ENCODE results near the gene HORMAD2.

DNA sequence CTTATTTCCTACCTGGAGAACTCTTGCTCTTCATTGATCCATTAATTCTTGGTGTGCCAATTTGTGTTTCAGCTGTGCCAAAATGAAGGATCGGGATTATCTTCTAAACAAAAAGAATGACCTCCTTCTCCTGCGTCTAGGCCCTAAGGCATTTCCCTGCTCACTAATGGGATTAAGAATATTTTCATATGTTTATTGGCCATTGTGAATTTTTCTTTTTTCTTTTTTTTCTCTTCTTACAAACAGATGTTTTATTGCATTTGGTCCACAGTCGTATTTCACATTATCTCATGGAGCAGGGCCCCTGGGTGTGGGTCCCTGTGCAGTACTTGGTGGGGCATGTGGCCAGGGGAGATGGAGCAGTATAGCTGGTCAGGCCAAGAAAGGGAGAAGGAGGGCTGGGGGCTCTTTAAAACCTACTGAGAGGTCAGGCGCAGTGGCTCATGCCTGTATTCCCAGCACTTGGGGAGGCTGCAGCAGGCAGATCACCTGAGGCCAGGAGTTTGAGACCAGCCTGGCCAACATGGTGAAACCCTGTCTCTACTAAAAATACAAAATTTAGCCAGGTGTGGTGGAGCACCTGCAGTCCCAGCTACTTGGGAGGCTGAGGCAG, 35.3 kb upstream of the HORMAD2 start:
- TF ChIP-seq ARNT (IDR thresholded peaks at IDR 0.05) (no peak), TARDBP (IDR thresholded peaks at IDR 0.05) (no peak), BHLHE40 (IDR thresholded peaks at IDR 0.05; ENCODE audit: borderline replicate concordance) (no peak), HDGF (IDR thresholded peaks at IDR 0.05; ENCODE audit: borderline replicate concordance) (no peak), SP1 (IDR thresholded peaks at IDR 0.05) (no peak), L3MBTL2 (conservative IDR thresholded peaks at IDR 0.05) (no peak), ZNF384 (IDR thresholded peaks at IDR 0.05) (no peak), FOXA1 (IDR thresholded peaks at IDR 0.05) (no peak), FOXM1 (IDR thresholded peaks at IDR 0.05; ENCODE audit: borderline replicate concordance) (no peak)
- TF ChIP-seq, protein P1, sequence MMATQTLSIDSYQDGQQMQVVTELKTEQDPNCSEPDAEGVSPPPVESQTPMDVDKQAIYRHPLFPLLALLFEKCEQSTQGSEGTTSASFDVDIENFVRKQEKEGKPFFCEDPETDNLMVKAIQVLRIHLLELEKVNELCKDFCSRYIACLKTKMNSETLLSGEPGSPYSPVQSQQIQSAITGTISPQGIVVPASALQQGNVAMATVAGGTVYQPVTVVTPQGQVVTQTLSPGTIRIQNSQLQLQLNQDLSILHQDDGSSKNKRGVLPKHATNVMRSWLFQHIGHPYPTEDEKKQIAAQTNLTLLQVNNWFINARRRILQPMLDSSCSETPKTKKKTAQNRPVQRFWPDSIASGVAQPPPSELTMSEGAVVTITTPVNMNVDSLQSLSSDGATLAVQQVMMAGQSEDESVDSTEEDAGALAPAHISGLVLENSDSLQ (IDR thresholded peaks at IDR 0.05): no peak
